GM04504 (cell line): Measurements from ENCODE around the gene TNFRSF13B.
"Not testable (repeated sequence)": the region's sequence is repeated elsewhere in the genome, so short reads cannot be mapped to it uniquely, and the experiment has no call there.

Experiments used
- DNase-seq: peaks from one replicate; pipeline ENCODE4 v3.0.0-alpha.2; 2012; ENCODE audit warnings: low read depth

TNFRSF13B gene

GRCh38 chr17:16926571-16927451 lies 45.1 kb downstream of the TNFRSF13B start:
- no peak for DNase-seq

- no peak for DNase-seq
These were observed 45.8 kb downstream of the TNFRSF13B start for GRCh38 chr17:16926061-16926511.

- no peak for DNase-seq
These were observed 46.4 kb downstream of the TNFRSF13B start for GRCh38 chr17:16925461-16926060.

- no peak for DNase-seq
These were observed 47.0 kb downstream of the TNFRSF13B start for GRCh38 chr17:16924696-16925440.

GRCh38 chr17:16923904-16924695 lies 47.8 kb downstream of the TNFRSF13B start:
- no peak for DNase-seq

- no peak for DNase-seq
These were observed 48.6 kb downstream of the TNFRSF13B start for GRCh38 chr17:16923097-16923903.

GRCh38 chr17:16922386-16923096 lies 49.4 kb downstream of the TNFRSF13B start:
- no peak for DNase-seq

GRCh38 chr17:16921451-16921850 lies 50.5 kb downstream of the TNFRSF13B start:
- DNase-seq: not testable (repeated sequence)

- DNase-seq: no peak
These were observed 51.3 kb downstream of the TNFRSF13B start for GRCh38 chr17:16920628-16921020.

GRCh38 chr17:16919663-16920627 lies 52.0 kb downstream of the TNFRSF13B start:
- no peak for DNase-seq

GRCh38 chr17:16918443-16918842 lies 53.5 kb downstream of the TNFRSF13B start:
- DNase-seq: no peak

GRCh38 chr17:16917671-16918394 lies 54.1 kb downstream of the TNFRSF13B start:
- DNase-seq: no peak

- DNase-seq: no peak
These were observed 55.4 kb downstream of the TNFRSF13B start for GRCh38 chr17:16916557-16916920.

- DNase-seq: peak; percentile 8
These were observed 56.0 kb downstream of the TNFRSF13B start for GRCh38 chr17:16915752-16916556.

GRCh38 chr17:16913463-16913862 lies 58.5 kb downstream of the TNFRSF13B start:
- no peak for DNase-seq

GRCh38 chr17:16912021-16912962 lies 59.6 kb downstream of the TNFRSF13B start:
- no peak for DNase-seq
